HG02642 (cell line): ENCODE measurements around the gene DMD.
"Not testable (repeated sequence)": the region's sequence is repeated elsewhere in the genome, so short reads cannot be mapped to it uniquely, and the experiment has no call there.

Experiments used
- ATAC-seq: cut with Tn5 transposase; IDR thresholded peaks from one replicate; pipeline ENCODE4 v1.9.1; 2021; ENCODE audit warnings: mild to moderate bottlenecking; ENCODE audit not compliant: unreplicated experiment, poor library complexity

DMD gene

DNA sequence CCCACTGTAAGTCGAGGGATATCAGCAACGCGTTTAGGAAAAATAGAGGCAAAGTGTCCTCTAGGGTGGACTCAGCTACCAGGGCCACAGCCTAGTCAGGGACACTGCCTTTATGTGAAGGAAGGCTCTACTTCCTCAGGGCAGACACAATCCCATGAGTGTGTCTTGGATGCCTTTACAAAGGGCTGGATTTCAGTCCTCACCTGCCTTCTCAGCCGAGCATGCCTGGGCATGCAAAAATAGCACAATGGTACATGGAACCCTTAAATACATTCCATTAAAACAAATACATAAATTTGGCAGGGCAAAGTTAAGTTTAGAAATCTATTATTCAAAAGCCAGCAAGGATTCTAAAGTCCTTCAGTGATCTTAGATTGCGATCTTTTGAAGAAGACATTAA is 51.1 kb downstream of the DMD start:
- ATAC-seq = no peak

DNA sequence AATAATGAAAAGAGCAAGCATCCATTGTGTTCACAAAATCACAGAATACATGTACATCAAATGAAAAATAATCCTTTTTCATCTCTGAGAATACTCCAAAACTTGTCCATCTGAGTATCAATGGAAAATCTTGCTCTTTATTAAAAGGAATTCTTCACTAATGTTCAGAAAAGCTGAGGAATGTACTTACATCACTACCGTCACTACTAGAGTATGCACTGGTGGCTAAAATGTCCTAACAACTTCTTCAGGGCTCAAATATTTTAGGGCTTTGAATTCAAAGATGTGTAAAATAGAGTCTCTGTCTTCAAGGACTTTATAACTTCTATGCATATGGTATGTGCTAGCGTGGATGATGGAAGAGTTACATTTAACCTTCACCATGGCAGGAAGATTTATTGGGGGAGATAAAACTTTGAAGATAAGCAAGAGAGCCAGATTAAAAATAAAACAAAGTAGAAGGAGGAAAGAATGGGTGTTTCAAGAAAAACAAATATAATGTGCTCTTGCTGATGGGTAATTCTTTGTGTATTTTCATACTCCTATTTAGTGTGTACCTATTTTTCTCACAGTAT is 55.1 kb downstream of the DMD start:
- no peak for ATAC-seq

DNA sequence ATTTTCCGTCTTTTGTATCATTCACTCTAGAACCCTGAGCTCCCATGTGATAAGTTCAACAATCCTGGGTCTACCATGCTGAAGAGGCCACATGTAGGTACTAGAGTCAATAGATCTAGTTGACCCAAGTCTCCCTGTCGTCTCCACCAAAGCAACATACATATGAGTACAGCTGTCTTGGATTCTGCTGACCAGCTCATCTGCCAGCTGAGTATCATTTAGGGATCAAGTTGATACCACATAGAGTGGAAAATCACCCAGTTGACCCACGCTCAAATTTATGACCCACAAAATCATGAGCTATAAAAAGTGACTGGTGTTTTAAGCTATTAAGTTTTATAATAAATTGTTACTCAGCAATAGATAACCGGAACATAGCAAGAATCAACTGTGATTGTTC is 61.8 kb downstream of the DMD start:
- ATAC-seq = no peak

GRCh38 chrX:33149085-33149484 is 62.3 kb downstream of the DMD start:
- ATAC-seq = no peak

DNA sequence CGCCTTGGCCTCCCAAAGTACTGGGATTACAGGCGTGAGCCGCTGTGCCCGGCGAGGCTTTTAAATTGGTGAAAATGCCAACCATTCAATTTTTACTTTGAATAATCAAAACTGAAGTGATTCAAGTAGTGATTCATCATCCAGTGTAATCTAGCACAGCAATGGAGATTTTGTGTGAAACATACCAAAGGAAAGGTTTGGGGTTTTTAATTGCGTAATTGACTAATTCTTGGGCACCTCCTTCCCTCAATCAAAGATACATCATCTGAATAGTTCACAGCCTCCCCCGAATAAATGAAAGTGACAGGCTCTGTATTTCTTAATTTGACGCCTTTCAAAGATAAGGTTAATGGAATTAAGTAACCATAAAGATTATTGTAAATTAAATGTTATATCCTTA is 69.0 kb downstream of the DMD start:
- ATAC-seq = no peak

DNA sequence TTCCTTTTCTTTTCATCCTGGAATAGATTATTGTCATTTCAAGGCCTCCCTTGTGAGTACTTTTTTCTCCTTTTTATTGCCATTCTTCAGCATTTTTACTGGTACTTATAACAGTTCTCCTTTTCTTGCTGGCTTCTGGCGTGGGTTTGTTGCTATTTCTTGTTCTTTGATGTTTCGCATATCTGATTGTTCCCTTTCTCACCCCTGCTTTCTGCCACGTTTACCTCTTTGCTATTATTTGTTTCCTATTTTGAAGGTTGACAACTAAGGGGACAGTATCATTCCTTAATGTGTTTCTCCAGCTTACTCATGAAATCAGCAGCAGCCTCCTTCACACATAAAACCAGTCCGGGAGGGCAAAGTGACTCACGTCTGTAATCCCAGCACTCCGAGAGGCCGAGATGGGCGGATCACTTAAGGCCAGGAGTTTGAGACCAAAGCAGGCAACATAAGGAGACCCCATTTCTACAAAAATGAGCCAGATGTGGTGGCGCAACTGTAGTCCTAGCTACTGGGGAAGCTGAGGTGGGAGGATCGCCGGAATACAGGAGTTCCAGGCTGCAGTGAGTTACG is 72.6 kb downstream of the DMD start:
- no peak for ATAC-seq

- no peak for ATAC-seq
Measured at GRCh38 chrX:33134164-33134563, 77.2 kb downstream of the DMD start.

- no peak for ATAC-seq
Measured at GRCh38 chrX:33133320-33133719, 78.0 kb downstream of the DMD start.

DNA sequence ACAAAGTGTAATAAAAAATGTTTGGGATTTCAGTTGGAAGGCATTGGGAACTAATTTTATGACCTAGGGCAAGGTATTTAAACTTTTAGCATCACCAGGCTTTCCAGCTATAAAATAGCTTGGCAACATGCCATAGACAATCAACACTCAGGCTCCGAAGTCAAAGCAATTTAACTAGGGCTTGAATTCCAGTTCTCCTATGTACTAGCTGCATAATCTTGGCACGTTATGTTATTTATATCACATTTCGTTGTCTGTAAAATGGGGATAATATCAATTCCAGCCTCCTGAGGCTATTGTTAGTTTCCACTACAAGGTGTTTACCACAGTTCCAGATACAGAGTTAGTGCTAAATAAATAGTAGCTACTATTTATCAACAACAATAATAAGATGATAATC is 78.8 kb downstream of the DMD start:
- no peak for ATAC-seq

- no peak for ATAC-seq
Measured at GRCh38 chrX:33129607-33130006, 81.7 kb downstream of the DMD start.

- no peak for ATAC-seq
Measured at GRCh38 chrX:33128048-33128805, 83.1 kb downstream of the DMD start.

DNA sequence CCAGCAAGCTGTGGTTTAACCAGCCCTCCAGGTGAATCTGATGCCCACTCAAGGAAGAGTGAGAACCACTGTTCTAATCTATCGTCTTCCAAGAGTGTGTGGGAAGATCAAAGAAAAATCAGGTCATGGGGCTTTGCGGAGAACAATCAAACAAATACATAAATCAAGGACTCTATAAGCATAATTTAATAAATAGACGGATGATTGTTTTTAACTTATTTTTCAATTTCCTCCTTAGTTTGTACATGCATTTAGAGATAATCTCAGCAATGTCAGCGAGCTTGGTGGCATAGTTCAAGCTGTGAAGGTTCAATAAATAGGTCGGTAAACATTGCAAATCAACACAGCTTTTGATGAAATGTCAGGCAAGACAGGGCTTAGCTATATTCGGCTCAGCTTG is 84.9 kb downstream of the DMD start:
- no peak for ATAC-seq

GRCh38 chrX:33109858-33110257 is 101.5 kb downstream of the DMD start:
- ATAC-seq = no peak

- ATAC-seq = no peak
Measured at GRCh38 chrX:33106737-33107136, 104.6 kb downstream of the DMD start.

GRCh38 chrX:33095079-33095478 is 116.3 kb downstream of the DMD start:
- ATAC-seq = no peak

DNA sequence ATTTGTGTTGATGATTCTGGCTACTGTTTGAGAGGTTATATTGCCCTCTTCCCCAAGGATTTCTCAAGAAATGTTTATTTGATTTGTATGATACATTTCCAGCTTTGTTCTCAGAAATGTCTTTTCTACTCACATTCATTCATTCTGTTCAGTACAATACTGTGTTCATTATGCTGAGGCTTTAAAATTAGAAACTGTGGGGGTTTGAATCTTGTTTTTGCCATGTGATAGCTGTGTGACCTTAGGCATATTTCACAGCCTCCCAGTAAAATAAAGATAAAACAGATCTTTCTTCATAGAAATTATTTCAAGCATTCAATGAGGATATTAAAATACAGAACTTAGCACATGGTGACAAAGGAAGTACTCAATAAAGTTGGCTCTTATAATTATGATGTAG is 123.9 kb downstream of the DMD start:
- ATAC-seq = no peak

- ATAC-seq = no peak
Measured at GRCh38 chrX:33086886-33087285, 124.5 kb downstream of the DMD start.

- ATAC-seq = no peak
Measured at GRCh38 chrX:33082371-33082770, 129.0 kb downstream of the DMD start.

DNA sequence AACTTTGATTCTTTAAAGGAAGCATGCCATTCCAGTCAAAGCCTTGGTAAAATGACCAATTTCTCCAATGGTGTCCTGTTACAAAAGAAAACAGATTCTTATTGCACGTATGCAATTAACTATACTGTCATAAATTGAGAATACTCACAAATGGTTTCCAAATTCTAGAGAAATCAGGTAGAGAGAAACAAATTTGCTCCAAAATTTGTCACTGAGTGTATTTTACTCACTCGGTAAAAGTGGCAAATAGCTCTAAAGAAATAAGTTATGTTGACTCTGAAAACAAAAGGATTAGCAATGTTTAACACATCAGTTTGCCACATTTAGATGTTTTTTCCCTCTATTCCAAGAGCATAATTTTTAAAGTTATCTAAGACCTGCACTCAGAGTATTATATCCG is 133.1 kb downstream of the DMD start:
- ATAC-seq = no peak

- not testable (repeated sequence) for ATAC-seq
Measured at GRCh38 chrX:33073660-33074059, 137.7 kb downstream of the DMD start.

- ATAC-seq = no peak
Measured at GRCh38 chrX:33065415-33065814, 145.9 kb downstream of the DMD start.

DNA sequence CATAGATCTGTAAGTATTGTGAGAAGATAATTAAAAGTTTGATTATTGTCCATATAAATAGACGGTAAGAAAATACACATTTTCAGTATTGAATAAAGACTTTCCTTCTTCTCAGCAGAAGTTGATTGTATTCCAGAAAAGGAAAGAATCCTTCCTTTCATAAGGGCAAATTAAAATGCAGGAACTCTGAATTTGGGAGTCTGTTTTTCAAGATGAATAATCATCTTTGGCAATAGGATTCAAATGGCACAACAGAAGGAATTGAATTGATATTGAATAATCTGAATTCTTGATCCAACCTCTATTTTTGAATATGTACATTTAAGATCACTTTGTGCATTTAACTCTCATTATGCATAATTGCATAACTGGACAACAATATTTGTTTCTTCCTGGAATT is 149.3 kb downstream of the DMD start:
- ATAC-seq = no peak
